SK-N-SH (cell line): ENCODE data around the gene KLHL5.

Experiments used
- EP300 ChIP-seq, 2 experiments: IDR thresholded peaks; 2 replicates each; pipeline versions ENCODE4 v1.4.0 to v1.6.1; 2012; ENCODE audit warnings: borderline replicate concordance in 1 of 2, low read depth in 1 of 2, low read length in 1 of 2
- RCOR1 ChIP-seq: fragments of 150-350 bp; IDR thresholded peaks from 2 replicates; pipeline ENCODE4 v1.6.1; 2017; ENCODE audit warnings: antibody characterized with exemption, low read length
- TF ChIP-seq, protein P1 (sequence below): IDR thresholded peaks from 2 replicates; pipeline ENCODE4 v1.4.0; 2012; ENCODE audit warnings: low read depth
- TF ChIP-seq, protein P2 (sequence below): fragments of 200-600 bp; sonication (generic); IDR thresholded peaks from 2 replicates; pipeline ENCODE4 v1.6.1; 2017; ENCODE audit warnings: antibody characterized with exemption, mild to moderate bottlenecking, moderate library complexity

DNA sequence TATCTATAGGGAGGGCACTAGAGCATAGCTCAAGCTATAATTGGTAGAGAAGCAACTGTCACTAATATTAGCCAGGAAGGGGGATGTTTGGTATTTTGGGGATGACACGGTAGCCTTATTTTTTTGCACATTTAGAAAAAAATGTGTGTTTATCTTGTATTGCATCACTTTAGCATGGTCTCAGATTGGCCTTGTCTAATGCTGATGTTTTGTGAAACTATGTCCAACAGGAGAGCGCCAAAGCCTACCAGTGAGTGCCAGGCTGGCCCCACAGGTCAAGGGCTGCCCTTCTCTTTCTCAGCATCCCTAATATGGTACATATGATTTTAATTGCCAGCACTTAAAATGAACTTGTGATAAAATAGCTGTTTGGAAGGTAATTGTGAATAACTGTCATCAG lies 95.5 kb downstream of the KLHL5 start:
- TF ChIP-seq EP300 (IDR thresholded peaks at IDR 0.05; ENCODE audit: borderline replicate concordance in 1 of 2, low read depth in 1 of 2, low read length in 1 of 2) (no peak), RCOR1 (no peak)
- TF ChIP-seq, protein P1, sequence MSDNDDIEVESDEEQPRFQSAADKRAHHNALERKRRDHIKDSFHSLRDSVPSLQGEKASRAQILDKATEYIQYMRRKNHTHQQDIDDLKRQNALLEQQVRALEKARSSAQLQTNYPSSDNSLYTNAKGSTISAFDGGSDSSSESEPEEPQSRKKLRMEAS, result no peak
- TF ChIP-seq, protein P2, sequence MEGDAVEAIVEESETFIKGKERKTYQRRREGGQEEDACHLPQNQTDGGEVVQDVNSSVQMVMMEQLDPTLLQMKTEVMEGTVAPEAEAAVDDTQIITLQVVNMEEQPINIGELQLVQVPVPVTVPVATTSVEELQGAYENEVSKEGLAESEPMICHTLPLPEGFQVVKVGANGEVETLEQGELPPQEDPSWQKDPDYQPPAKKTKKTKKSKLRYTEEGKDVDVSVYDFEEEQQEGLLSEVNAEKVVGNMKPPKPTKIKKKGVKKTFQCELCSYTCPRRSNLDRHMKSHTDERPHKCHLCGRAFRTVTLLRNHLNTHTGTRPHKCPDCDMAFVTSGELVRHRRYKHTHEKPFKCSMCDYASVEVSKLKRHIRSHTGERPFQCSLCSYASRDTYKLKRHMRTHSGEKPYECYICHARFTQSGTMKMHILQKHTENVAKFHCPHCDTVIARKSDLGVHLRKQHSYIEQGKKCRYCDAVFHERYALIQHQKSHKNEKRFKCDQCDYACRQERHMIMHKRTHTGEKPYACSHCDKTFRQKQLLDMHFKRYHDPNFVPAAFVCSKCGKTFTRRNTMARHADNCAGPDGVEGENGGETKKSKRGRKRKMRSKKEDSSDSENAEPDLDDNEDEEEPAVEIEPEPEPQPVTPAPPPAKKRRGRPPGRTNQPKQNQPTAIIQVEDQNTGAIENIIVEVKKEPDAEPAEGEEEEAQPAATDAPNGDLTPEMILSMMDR, result no peak
